Activated T-cell treated with anti-CD3 and anti-CD28 coated beads, Interleukin-2, amount 50 U/mL, for 1 hour (primary cell): ENCODE data around the gene TM4SF18.
"Not testable (repeated sequence)": the region's sequence is repeated elsewhere in the genome, so short reads cannot be mapped to it uniquely, and the experiment has no call there.

ENCODE experiments used
- DNase-seq: peaks from one replicate; pipeline ENCODE4 v3.0.0-alpha.2; 2020

TM4SF18 gene

GRCh38 chr3:149368201-149368673 lies 34.8 kb upstream of the TM4SF18 start:
- no peak for DNase-seq

GRCh38 chr3:149366941-149367840 lies 33.8 kb upstream of the TM4SF18 start:
- DNase-seq, result no peak

GRCh38 chr3:149366031-149366430 lies 32.6 kb upstream of the TM4SF18 start:
- no peak for DNase-seq

- no peak for DNase-seq
These were observed 31.2 kb upstream of the TM4SF18 start for GRCh38 chr3:149364624-149365023.

GRCh38 chr3:149363053-149363452 lies 29.6 kb upstream of the TM4SF18 start:
- no peak for DNase-seq

GRCh38 chr3:149362366-149362765 lies 28.9 kb upstream of the TM4SF18 start:
- no peak for DNase-seq

GRCh38 chr3:149356630-149357029 lies 23.2 kb upstream of the TM4SF18 start:
- DNase-seq, result no peak

- no peak for DNase-seq
These were observed 22.7 kb upstream of the TM4SF18 start for GRCh38 chr3:149356044-149356592.

GRCh38 chr3:149353581-149354184 lies 20.2 kb upstream of the TM4SF18 start:
- DNase-seq, result no peak

GRCh38 chr3:149352556-149352955 lies 19.1 kb upstream of the TM4SF18 start:
- DNase-seq, result no peak

- no peak for DNase-seq
These were observed 10.5 kb upstream of the TM4SF18 start for GRCh38 chr3:149343951-149344350.

GRCh38 chr3:149342413-149343380 lies 9.3 kb upstream of the TM4SF18 start:
- DNase-seq, result no peak

- no peak for DNase-seq
These were observed 7.0 kb upstream of the TM4SF18 start for GRCh38 chr3:149340310-149340933.

- no peak for DNase-seq
These were observed 6.5 kb upstream of the TM4SF18 start for GRCh38 chr3:149339931-149340309.

- not testable (repeated sequence) for DNase-seq
These were observed 4.0 kb upstream of the TM4SF18 start for GRCh38 chr3:149337486-149337885.

GRCh38 chr3:149336925-149337324 lies 3.5 kb upstream of the TM4SF18 start:
- no peak for DNase-seq

GRCh38 chr3:149332771-149333170 lies 665 bp downstream of the TM4SF18 start:
- no peak for DNase-seq

- no peak for DNase-seq
These were observed 1.1 kb downstream of the TM4SF18 start for GRCh38 chr3:149332227-149332765.

GRCh38 chr3:149331396-149331795 lies 2.0 kb downstream of the TM4SF18 start:
- DNase-seq, result no peak

- DNase-seq, result no peak
These were observed 2.7 kb downstream of the TM4SF18 start for GRCh38 chr3:149330609-149331331.

- DNase-seq, result no peak
These were observed 6.3 kb downstream of the TM4SF18 start for GRCh38 chr3:149327156-149327555.
